Vagina (tissue), 2 donors: Measurements from ENCODE around the gene ZNF813. TPM values are rescaled to one million over a fixed set of nuclear protein-coding genes. Genes with fewer than 3 reads are reported as not detected.

Experiments
- DNase-seq, 2 donors: peaks; one replicate each; pipeline ENCODE4 v3.0.0-alpha.2; 2017; ENCODE audit errors: extremely low spot score in 2 of 2
- H3K27ac ChIP-seq: fragments of 200-600 bp; sonication (generic); one replicate; pipeline ENCODE4 v1.5.1; 2019
- H3K27me3 ChIP-seq: fragments of 200-600 bp; sonication (generic); one replicate; pipeline ENCODE4 v1.5.1; 2019
- H3K36me3 ChIP-seq, 2 donors: fragments of 200-600 bp; sonication (generic); one replicate each; pipeline ENCODE4 v1.5.1; 2017 to 2019
- H3K4me1 ChIP-seq: fragments of 200-600 bp; sonication (generic); one replicate; pipeline ENCODE4 v1.5.1; 2019
- H3K4me3 ChIP-seq, 2 donors: fragments of 200-600 bp; sonication (generic); 1 replicate in 1 of 2; 2 replicates in 1 of 2; pipeline ENCODE4 v1.5.1; 2016 to 2019
- H3K9me3 ChIP-seq: fragments of 200-600 bp; sonication (generic); one replicate; pipeline ENCODE4 v1.5.1; 2019
- CTCF ChIP-seq, 3 experiments: fragments of 450-650 bp in 2 of 3; fragments of 200-600 bp in 1 of 3; sonication (generic) in 1 of 3; IDR thresholded peaks; one replicate each; pipeline ENCODE4 v1.5.1; 2017 to 2019; ENCODE audit warnings: antibody characterized with exemption in 3 of 3, mild to moderate bottlenecking in 2 of 3, moderate library complexity in 2 of 3
- POLR2A ChIP-seq, 2 donors: fragments of 450-650 bp; IDR thresholded peaks; one replicate each; pipeline ENCODE4 v1.6.1; 2017; ENCODE audit warnings: antibody characterized with exemption in 2 of 2, mild to moderate bottlenecking in 2 of 2, moderate library complexity in 2 of 2
- POLR2AphosphoS5 ChIP-seq, 2 donors: sonication (generic); formaldehyde crosslinking; IDR thresholded peaks; one replicate each; pipeline ENCODE4 v1.9.0; 2017; ENCODE audit warnings: antibody characterized with exemption in 2 of 2, mild to moderate bottlenecking in 2 of 2, low read depth in 1 of 2; ENCODE audit not compliant: insufficient read depth in 1 of 2
- intact Hi-C: fragments of 100-400 bp; cut with DNase I; formaldehyde crosslinking; loops from one replicate; pipeline ENCODE4 v1.15.1; 2023
- total RNA-seq: library from RNA; depleted of rRNA; stranded (reverse); fragments of >200 nt; gene quantifications from one replicate; pipeline ENCODE4 v1.2.3, GENCODE V29; 2016

The ZNF813 gene
- total RNA-seq, 1 donor from 2014 or later: 4.2 TPM

- H3K27ac ChIP-seq: no peak overlapping the region
- H3K36me3 ChIP-seq: peaks cover 0 to 4% of the 10 kb centered on the region in 2 donors
- no peak for DNase-seq
- H3K27me3 ChIP-seq: no peaks in the 10 kb centered on the region
- intact Hi-C loops: no loop called here
- H3K4me1 ChIP-seq: peaks cover 8% of the 10 kb centered on the region
- no peak overlapping the region for H3K4me3 ChIP-seq
- no peak for TF ChIP-seq POLR2A (IDR thresholded peaks at IDR 0.05)
- no peak for TF ChIP-seq POLR2AphosphoS5 (IDR thresholded peaks at IDR 0.05; ENCODE audit: insufficient read depth in 1 of 2, low read depth in 1 of 2)
- H3K9me3 ChIP-seq: no peaks in the 10 kb centered on the region
Measured at GRCh38 chr19:53540091-53540490, 72.6 kb downstream of the ZNF813 start.

GRCh38 chr19:53541971-53542370 lies 74.4 kb downstream of the ZNF813 start:
- H3K4me3 ChIP-seq: no peak overlapping the region
- TF ChIP-seq POLR2AphosphoS5 (IDR thresholded peaks at IDR 0.05; ENCODE audit: insufficient read depth in 1 of 2, low read depth in 1 of 2): no peak
- TF ChIP-seq POLR2A (IDR thresholded peaks at IDR 0.05): no peak
- TF ChIP-seq CTCF (IDR thresholded peaks at IDR 0.05): no peak
- H3K36me3 ChIP-seq: peaks cover 0 to 4% of the 10 kb centered on the region in 2 donors
- intact Hi-C loops: no loop called here
- H3K4me1 ChIP-seq: peaks cover 13% of the 10 kb centered on the region
- no peaks in the 10 kb centered on the region for H3K27me3 ChIP-seq
- H3K9me3 ChIP-seq: no peaks in the 10 kb centered on the region
- no peak for DNase-seq
- H3K27ac ChIP-seq: no peak overlapping the region

GRCh38 chr19:53545271-53546065 lies 77.9 kb downstream of the ZNF813 start:
- Histone ChIP-seq H3K27ac (peak overlapping the region; percentile 73), H3K9me3 (no peaks in the 10 kb centered on the region), H3K36me3 (peaks cover 0 to 4% of the 10 kb centered on the region in 2 donors), H3K4me3 (no peak overlapping the region), H3K27me3 (no peaks in the 10 kb centered on the region), H3K4me1 (peaks cover 13% of the 10 kb centered on the region)
- peak in 1 of 2 donors; percentile 63 for TF ChIP-seq POLR2AphosphoS5 (IDR thresholded peaks at IDR 0.05; ENCODE audit: insufficient read depth in 1 of 2, low read depth in 1 of 2)
- no peak for TF ChIP-seq CTCF (IDR thresholded peaks at IDR 0.05)
- DNase-seq: no peak
- intact Hi-C loops: no loop called here

Other genes starting within 250 kb of the ZNF813 start
- gene ZNF677, start 212.9 kb upstream of the ZNF813 start, total RNA-seq: 5.9 TPM
- gene VN1R2, start 209.4 kb upstream of the ZNF813 start, total RNA-seq: not detected
- not detected for gene VN1R4, start 200.0 kb upstream of the ZNF813 start, total RNA-seq
- 5.2 TPM for gene ZNF845, start 134.0 kb upstream of the ZNF813 start, total RNA-seq
- 6.4 TPM for gene ZNF525, start 102.0 kb upstream of the ZNF813 start, total RNA-seq
- 10.6 TPM for gene ZNF765, start 72.6 kb upstream of the ZNF813 start, total RNA-seq
- gene ZNF761, start 35.7 kb upstream of the ZNF813 start, total RNA-seq: 12.3 TPM
- gene ZNF331, start 70.4 kb downstream of the ZNF813 start, total RNA-seq: 72.7 TPM
- gene DPRX, start 164.3 kb downstream of the ZNF813 start, total RNA-seq: not detected